ENCODE results near the gene BEAN1.

The BEAN1 gene

DNA sequence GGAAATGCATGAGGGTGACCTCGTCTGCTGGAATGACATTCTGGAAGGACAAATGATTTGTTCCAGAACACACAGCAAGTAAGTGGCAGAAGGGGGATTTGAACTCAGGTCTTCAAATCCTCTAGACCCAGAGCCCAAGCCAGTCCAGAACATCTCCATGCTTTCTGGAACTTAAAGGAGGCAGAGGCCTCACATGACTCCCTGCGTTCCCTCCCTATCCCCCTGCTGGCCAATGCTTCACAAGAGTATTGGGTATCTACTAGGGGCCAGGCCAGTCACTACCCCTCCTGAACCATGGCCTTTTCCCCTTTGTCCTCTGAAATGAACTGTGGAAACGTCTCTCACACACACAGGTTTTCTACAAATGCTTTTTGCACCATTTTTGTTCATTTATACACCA lies 7.6 kb upstream of the BEAN1 start:
- no peak for DNase-seq (ENCODE audit: low read depth in 2 of 2)

DNA sequence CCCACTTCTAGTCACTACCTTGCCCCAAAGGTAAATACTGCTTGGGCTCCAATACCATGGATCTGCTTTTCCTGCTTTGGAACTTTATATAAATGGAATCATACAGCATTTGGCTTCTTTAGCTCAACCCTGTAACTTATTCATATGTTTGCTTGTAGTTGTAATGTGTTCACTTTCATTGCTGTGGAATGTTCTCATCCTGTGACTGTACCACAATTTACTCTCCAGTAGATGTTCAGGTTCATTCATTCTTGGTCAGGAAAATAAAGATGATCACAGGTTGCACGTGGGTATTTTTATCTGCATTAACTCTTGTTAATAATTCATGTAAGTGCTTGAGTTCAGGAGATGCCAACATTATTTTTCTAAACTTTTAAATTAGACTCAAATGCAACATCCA lies 6.7 kb upstream of the BEAN1 start:
- no peak for DNase-seq (ENCODE audit: low read depth in 2 of 2)

DNA sequence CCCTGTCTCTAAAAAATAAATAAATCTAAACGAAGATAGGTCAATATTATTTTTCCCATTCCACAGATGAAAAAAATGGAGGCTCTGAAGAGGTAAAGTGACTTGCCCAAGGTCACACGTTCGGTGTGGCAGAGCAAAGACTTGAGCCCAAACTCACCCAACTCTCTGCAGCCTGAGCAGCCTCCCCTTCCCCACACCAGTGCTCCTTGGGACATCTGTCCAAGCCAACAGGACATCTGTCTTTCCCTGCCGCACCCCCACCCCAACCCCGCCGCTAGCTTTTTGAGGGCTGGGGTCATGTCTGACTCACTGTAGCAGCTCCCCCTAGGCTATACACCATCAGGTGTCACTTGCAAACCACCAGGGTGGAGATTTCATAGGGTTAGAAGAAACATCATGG lies 5.2 kb upstream of the BEAN1 start:
- DNase-seq (ENCODE audit: low read depth in 2 of 2), result no peak

DNA sequence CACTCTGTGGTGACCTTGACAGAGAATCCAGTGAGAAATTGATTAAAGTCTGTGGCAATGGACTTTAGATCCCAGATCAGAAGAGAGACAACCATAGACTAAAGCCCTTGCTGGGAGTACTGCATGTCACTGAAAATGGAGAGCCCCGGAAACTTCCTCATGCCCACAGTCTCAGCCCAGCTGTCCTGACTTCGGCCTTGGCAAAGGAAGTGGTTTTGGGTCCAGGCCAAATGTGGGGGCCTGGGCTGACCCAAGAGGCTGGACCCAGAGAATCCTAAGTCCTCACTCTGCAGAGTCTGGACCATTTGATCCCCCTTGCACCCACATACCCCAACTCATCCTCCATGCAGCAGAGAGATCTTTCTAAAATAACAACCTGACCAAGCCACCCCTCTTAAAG lies 4.7 kb upstream of the BEAN1 start:
- no peak for DNase-seq (ENCODE audit: low read depth in 2 of 2)

DNA sequence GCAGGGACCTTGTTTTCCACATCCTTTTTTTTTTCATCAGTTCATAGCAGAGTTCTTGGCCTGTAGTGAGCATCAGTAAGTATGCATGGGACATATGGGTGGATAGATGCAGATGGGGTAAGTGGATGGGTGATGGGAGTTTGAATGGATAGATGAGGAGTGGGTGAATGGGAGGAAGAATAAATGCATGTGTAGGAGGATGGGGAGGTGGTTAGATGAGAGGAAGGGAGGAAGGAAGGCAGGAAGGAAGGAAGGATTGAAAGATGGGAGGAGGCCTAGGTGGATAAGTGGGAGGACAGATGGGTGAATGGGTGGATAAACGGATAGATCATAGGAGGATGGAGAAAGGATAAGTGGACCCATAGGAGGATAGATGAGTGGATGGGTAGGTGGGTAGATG lies 3.9 kb upstream of the BEAN1 start:
- no peak for DNase-seq (ENCODE audit: low read depth in 2 of 2)

DNA sequence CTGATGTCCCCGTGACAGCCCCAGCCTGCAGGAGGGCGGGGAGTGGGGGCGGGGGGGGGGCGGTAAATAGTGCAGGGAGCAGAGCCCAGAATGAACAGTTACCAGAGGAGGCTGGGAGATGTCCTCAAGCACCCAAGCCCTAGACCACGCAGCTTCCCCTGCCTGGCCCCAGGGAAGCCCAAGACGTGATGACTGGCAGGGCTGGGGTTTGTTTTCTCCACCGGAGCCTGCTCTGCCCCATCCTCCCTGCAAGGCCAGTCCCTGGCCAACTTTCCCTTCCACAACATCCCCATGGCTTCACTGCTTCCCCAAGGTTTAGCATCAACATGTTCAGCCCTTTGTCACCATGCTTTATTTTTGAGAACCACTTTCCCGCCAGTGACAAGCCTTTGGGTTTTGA lies 1.4 kb upstream of the BEAN1 start:
- DNase-seq (ENCODE audit: low read depth in 2 of 2), result no peak

DNA sequence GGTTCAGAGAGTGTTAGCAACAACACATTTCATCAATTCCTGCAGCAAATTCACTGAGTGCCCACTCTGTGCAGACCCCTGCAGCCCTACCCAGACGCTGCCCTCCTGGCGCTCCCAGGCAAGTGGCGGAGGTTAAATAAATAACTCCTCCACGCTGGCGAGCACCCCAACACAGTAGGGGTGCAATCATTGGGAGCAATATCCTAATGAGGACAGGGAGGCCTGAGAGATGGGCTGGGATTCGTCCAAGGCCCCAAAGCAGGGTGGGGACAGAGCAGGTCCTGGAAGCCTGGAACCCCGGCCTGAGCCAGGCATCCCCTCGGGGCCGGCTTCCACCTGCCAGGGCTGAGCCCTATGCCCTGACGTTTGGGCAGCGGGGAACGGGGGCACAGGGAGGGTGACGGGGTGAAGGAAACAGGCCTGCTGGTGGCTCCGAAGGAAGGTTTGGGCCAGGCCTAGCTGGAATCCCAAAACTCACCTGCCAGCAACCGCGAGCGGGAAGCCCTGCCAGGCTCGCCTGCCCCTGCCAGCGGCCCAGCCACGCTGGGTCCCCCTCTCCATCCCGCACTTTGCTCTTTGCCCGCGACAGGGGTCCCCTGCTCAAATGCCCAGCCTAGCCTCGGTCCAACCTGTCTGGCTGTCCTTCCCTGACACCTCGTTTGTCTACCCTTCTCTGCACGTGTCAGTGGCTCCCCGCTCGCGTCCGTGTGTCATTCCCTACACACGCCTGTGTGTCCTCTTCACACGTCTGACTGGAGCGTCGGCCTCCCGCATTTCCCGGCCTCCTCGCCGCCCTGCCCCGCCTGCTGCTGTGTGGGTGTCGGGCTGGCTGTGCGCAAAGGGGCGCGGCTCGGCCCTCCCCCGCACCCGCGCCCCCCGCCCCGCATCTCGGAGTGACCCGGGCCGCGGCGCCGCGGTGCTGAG lies 721 bp upstream of the BEAN1 start:
- DNase-seq (ENCODE audit: low read depth in 2 of 2), result no peak

DNA sequence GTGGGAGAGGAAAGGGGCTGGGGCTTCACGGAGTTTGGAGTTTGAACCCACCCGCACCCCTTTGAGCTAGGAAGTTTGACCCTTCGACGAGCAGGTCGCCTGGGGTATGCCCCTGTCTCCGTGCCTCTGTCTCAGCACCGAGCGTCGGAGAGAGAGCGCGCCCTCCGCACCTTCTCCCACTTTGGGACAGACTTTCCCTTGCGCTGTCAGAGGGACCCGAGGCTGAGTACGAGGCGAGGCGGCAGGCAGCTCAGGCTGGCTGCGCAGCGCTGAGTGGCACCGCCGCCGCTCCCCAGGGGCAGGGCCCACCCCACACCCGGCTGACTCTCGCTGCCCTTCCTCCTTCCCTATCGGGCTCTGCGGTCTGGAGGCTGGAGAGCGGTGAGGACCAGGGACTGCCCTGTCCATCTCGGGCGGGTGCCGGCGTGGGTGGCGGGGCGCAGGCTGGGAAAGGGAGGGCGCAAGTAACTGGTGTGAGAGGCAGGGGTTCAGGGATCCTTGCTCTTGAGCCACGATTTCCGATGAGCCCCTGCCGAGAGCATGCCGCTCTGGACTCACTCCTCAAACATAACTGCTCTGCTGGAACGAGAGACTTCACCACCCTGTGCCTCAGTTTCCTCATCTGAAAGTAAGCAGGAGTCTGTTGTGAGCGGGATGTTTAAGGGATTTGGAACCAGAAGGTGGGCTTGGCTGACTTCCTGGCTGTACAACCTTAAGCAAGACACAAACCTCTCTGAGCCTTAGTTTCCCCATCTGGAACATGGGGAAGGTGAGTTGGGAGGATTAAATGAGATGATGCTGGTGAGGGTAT lies 981 bp downstream of the BEAN1 start:
- DNase-seq (ENCODE audit: low read depth in 2 of 2), result no peak

DNA sequence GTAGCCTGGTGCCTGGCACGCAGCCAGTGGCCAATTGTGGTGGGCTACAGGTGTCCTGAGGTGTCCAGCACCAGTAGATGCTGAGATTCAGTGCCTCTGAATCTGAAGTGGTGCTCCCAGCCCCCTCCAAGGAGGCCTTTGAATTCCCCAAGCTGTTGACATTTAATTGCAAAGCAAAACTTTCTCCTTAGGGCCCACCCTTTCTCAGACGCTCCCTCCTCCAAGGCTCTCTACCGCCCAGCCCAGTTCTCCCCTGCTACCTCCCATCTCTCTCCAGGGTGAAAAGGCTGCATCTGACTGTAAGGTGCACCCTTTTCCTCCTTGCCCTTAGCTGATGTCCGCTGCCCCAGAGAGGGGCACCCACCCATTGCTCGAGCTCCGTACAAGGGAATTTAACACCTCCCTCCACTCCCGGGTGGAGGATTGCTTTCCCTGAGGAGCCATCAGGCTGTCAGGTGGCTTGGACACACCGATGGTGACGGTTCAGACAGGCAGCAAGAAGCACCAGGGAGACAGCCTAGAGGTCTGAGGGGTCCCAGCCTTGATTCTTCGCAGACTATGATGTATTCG lies 1.7 kb downstream of the BEAN1 start:
- no peak for DNase-seq (ENCODE audit: low read depth in 2 of 2)

DNA sequence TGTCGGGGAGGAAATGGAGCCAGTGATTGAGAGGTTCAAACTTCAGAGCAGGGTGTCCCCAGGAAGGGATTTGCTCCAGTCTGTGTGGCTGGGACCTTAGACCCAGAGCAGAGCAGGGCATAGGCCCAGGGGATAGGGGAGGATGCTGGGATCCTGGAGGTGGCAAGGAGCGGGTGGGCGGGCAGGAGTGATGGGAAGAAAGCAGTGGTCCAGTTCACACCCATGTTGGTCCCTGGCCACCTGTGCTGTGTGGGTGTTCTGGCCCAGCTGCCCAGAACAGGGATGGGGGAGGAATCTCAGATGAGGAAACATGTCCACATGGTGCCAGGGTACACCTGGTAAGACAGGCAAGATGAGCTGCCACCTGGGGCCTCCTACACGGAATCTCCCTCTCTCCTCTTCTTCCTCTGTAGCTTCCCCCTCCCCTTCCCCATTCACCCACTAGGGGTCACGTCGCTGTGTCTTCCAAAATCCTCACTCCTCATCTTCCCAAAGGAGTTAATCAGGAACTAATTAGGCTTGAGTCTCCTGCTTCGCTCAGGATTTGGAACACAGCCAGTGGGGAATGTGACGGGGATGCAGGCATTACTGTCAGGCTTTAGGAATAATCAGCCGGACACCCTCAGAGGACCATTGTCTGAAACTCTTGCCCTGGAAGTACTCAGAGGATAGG lies 2.3 kb downstream of the BEAN1 start:
- no peak for DNase-seq (ENCODE audit: low read depth in 2 of 2)

DNA sequence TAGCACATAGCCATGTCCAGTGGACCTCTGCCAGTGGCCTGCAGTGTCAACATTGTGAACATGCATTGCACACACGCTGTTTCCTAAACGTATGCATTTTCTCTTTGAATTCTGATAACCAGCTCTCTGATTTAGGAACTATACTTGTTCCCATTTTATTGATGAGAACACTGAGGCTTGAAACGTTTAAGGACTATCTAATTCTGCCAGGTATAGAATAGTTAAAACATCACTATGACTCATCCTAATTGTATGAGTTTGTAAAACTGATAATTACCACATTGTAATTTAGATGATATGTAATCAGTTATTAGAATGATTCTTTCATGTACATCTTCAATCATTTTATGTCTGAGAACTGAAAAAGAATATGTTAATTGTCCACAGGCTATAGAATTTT lies 3.1 kb downstream of the BEAN1 start:
- no peak for DNase-seq (ENCODE audit: low read depth in 2 of 2)

DNA sequence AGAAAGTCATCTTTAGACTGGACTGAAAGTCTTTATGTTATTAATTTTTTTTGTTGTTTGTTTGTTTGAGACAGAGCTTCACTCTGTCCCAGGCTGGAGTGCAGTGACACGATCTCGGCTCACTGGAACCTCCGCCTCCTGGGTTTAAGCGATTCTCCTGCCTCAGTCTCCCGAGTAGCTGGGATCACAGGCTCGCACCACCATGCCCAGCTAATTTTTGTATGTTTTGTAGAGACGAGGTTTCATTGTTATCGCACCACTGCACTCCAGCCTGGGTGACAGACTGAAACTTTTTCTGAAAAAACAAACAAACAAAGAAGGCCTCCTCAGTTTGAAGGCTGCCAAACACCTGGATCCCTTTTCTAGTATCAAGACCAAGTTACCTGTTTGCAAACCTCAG lies 4.7 kb downstream of the BEAN1 start:
- DNase-seq (ENCODE audit: low read depth in 2 of 2), result no peak

DNA sequence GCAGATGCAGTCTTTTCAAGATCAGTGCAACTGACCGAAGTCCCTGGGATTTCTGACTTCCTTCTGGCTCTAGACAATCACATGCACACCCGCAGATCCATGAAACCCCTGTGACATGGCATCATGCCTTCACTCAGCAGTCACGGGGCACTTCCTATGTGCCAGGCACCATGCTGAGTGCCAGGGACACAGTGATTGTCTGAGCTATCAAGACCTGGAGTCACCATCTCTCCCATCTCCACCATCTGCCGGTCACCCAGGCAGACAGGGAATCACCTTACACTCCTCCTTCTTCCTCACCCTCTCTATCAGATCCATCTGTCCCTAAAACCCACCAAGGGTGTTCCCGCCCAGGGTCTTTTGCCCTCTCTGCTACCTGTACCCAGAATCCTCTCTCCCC lies 5.3 kb downstream of the BEAN1 start:
- DNase-seq (ENCODE audit: low read depth in 2 of 2), result no peak

DNA sequence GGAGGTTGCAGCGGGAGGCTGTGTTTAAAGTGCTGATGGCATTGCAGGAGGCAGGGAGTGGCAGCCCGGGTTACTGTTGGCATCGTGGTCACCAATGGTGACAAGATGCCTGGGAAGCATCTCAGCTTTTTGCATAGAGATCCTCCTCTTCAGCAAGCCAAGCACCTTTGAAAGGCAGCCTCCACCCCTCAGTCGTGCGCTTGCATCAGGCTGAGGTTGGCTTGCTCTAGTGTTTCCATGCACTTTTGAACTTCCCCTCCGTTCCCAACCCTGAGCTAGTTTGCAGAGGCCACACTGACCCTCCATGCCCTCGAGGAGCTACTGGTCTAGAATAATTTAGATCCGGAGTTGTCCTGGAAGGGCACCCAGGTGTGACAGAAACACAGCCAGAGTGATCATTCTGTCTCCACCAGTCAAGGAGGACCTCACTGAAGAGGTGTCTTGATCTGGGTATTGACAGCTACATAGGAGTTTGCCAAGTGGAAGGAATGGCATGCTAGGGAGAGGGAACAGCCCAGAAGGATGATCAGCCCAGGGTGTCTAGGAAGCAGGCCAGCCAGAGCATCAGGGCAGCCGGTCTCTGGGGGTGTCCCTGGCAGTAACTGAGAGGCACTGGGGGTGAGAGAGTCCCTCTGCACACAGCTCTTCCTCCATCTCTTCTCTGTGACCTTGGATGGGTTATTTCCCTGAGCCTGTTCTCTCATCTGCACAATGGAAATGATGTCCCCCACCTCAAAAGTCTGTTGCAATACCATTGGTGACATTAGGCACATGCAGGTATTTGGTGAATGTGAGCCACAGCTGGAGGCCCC lies 7.7 kb downstream of the BEAN1 start:
- no peak for DNase-seq (ENCODE audit: low read depth in 2 of 2)

DNA sequence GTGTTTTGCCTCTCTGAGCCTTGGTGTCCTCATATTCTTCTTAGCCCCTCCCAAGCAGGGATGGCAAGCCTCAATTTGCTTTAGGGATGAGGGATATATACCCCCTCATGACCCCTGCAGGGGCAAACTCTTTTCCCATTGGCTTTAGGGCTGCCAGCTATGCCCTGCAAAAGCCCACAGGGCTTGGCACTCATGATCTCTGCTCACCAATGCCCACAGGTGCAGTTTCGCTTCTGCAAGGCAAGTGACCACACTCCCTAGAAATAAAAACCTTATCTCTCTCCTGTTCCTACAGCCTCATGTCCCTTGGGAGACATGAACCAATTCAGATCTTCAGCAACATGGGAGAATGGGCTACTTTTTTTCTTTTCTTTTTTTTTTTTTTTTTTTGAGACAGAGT lies 8.8 kb downstream of the BEAN1 start:
- no peak for DNase-seq (ENCODE audit: low read depth in 2 of 2)

DNA sequence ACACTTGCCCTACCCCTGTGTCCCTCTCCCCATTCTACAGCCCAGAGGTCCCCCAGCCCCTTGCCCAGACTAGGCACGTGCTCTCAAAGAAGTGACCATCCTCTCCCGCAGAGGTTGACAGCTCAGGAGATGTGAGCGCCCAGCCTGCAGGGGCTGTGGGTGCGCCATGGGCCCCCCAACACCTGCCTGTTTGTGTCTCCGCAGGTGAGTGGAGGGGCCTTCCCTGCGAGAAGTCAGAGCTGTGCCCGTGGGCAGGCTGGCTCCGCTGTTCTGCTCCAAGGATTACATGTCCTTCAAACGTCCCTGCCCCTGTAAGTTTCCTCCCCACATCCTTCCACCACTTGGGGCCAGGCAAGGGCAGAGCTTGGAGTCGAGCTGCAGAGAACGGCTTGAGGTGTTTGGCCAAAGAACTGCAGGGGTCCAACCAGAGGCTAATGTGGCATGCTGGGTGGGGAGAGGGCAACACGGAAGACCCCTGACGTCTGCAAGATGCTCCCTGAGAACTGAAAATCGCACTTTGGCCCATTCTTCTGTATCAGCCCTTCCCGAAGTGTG lies 10.4 kb downstream of the BEAN1 start:
- DNase-seq (ENCODE audit: low read depth in 2 of 2), result no peak

DNA sequence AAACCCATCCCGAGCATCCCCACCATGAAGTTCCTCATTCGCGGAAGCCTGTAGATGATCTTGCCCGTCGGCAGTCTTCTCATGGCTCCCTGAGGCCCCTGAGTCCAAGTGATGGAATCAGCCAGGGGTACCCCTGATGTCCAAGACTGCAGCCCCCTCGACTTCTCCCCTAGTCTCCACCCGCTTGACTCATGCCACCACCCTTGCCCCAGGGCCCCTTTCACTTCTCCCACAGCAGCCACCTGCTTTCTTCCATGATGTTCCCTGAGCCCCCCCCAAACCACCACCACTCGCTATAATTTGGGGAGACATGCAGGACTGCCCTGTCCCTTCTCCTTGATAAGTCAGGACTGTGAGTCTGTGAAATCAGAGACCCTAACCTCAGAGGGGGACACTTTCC lies 11.4 kb downstream of the BEAN1 start:
- DNase-seq (ENCODE audit: low read depth in 2 of 2), result no peak

DNA sequence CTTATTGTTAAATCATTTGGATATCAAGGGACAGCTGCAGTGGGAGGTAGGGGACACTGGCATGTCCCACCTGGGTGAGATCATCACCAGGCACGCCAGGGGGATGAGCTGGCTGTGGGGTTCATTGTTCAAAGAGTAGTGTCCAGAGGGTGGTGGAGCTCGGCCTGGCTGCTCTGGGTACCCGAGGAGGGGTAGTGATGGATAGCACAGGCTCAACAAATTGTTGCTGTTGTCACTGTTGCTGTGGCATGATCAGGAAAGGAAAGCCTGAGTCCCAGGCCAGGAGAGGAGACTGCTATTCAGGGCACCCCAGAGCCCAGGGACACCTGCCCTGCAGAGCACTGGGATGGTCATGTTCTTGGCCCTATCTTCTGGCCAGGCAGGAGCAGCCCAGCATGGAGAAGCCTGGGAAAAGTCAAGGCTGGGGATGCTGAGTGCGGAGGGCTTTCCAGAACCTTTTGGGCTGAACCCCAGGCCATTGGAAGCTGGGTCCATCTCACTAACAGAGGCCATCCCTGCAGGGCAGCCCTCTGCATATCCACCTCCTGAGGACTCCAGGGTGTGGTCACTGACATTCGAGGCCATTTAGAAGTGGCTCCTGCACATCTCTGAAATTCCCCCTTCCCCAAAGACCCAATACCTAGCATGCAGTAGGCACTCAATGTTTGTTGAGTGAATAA lies 12.1 kb downstream of the BEAN1 start:
- DNase-seq (ENCODE audit: low read depth in 2 of 2), result no peak

DNA sequence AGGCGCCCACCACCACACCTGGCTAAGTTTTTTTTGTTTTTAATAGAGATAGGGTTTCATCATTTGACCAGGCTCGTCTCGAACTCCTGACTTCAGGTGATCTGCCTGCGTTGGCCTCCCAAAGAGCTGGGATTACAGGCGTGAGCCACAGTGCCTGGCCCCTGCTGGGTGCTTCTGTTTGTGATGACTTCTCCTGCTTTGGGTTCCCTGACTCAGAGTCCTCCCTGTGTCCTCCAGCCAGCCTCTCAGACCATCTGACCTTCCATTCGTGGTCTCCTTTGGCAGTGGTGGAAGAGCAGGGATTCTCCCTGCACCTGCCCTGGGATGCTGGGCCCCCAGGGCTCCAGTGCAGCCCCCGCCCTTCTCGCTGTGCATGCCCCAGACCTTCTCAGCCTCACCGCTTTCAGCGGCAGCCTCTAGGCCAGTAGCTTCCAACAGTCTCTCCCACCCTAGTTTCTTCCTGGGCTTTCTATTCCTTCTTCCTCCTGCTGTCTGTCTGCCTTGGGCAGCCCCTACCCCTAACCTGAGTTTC lies 13.2 kb downstream of the BEAN1 start:
- DNase-seq (ENCODE audit: low read depth in 2 of 2), result no peak

DNA sequence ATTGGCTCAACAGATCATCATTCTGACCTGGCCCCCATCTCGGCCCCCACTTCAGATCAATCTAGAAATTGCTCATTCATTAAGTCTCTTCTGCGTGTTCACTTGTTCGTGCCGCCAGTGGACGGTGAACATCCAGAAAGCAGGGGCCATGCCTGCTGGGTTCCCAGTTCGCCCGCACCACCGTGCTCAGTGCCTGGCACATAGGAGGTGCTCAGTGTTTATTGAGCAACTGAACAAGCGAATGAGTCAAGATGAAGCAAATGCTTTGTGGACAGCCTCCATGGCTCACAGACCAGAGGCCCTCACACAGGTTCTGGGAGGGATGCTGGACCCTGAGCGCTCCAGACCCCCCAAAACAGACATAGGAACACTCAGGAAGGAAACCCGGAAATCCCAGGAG lies 13.9 kb downstream of the BEAN1 start:
- DNase-seq (ENCODE audit: low read depth in 2 of 2), result no peak
